H1 (cell line): ENCODE results near the gene MBP. TPM values are rescaled to one million over a fixed set of nuclear protein-coding genes. Genes with fewer than 3 reads are reported as not detected.

ENCODE experiments used
- CTCF ChIA-PET: fragments of 300-600 bp; sonication (Branson Sonifier 250); formaldehyde crosslinking; loops from one replicate; lab custom pipeline; 2021; ENCODE audit not compliant: partially characterized antibody; lab: Charles Lee
- POLR2A ChIA-PET: fragments of 300-600 bp; sonication (Branson Sonifier 250); formaldehyde crosslinking; loops from one replicate; lab custom pipeline; 2021; ENCODE audit warnings: inconsistent platforms; ENCODE audit not compliant: partially characterized antibody; lab: Charles Lee
- DNase-seq, 2 experiments: peaks; one replicate each; pipeline versions ENCODE4 v3.0.0 to v3.0.0-alpha.2; 2010 to 2022; ENCODE audit warnings: low spot score in 2 of 2, low read depth in 1 of 2, mixed read lengths in 1 of 2
- FAIRE-seq: peaks from 2 replicates; lab custom pipeline; 2011; peaks lifted over from hg19 to GRCh38; lab: Jason Lieb, UNC
- H2AFZ ChIP-seq: 2 replicates; pipeline ENCODE4 v1.8.1; 2012; ENCODE audit warnings: low read length, inconsistent platforms
- H2AK5ac ChIP-seq: 2 replicates; pipeline ENCODE4 v1.6.1; 2013; ENCODE audit warnings: low read depth, low read length
- H2BK120ac ChIP-seq: replicated peaks from 2 replicates; pipeline ENCODE3; 2013; ENCODE audit warnings: low read depth, low read length, inconsistent platforms
- H2BK12ac ChIP-seq: 2 replicates; pipeline ENCODE4 v1.6.1; 2013; ENCODE audit warnings: low read depth, low read length
- H2BK15ac ChIP-seq: 2 replicates; pipeline ENCODE4 v1.6.1; 2013; ENCODE audit warnings: low read length
- H2BK20ac ChIP-seq: 2 replicates; pipeline ENCODE4 v1.6.1; 2013; ENCODE audit warnings: low read length
- H2BK5ac ChIP-seq: 2 replicates; pipeline ENCODE4 v1.6.1; 2013; ENCODE audit warnings: low read depth, low read length
- H3K14ac ChIP-seq: 2 replicates; pipeline ENCODE4 v1.6.1; 2013; ENCODE audit warnings: inconsistent platforms; ENCODE audit not compliant: insufficient read length
- H3K18ac ChIP-seq: 2 replicates; pipeline ENCODE4 v1.6.1; 2013; ENCODE audit warnings: low read length; ENCODE audit errors: extremely low read depth
- H3K23ac ChIP-seq: 2 replicates; pipeline ENCODE4 v1.6.1; 2013; ENCODE audit warnings: inconsistent platforms; ENCODE audit not compliant: insufficient read length
- H3K23me2 ChIP-seq: 2 replicates; pipeline ENCODE4 v1.6.1; 2013; ENCODE audit warnings: low read depth, low read length
- H3K27ac ChIP-seq: 2 replicates; pipeline ENCODE4 v1.6.1; 2011; ENCODE audit warnings: low read depth, low read length, inconsistent platforms
- H3K27me3 ChIP-seq, 4 experiments: replicated peaks in 1 of 4; 1 replicate in 1 of 4; 2 replicates in 3 of 4; pipeline versions ENCODE4 v1.6.1 to v1.8.1; 2011 to 2013; ENCODE audit warnings: low read length in 3 of 4, mild to moderate bottlenecking in 3 of 4, inconsistent platforms in 2 of 4, mixed read lengths in 2 of 4, moderate library complexity in 1 of 4; ENCODE audit not compliant: control insufficient read depth in 3 of 4, insufficient read depth in 3 of 4; ENCODE audit errors: extremely low read depth in 1 of 4
- H3K36me3 ChIP-seq, 4 experiments: 2 replicates each; pipeline versions ENCODE4 v1.6.1 to v1.8.1; 2011 to 2013; ENCODE audit warnings: mild to moderate bottlenecking in 4 of 4, low read length in 3 of 4, moderate library complexity in 2 of 4, control low read depth in 1 of 4, inconsistent platforms in 1 of 4; ENCODE audit not compliant: insufficient read depth in 4 of 4, control insufficient read depth in 2 of 4
- H3K4ac ChIP-seq: replicated peaks from 2 replicates; pipeline ENCODE3; 2013; ENCODE audit warnings: low read length, low read depth, mixed read lengths, inconsistent platforms; ENCODE audit not compliant: insufficient read length
- H3K4me1 ChIP-seq, 4 experiments: replicated peaks in 1 of 4; 1 replicate in 1 of 4; 2 replicates in 3 of 4; pipeline versions ENCODE4 v1.6.1 to v1.8.1; 2011 to 2013; ENCODE audit warnings: low read length in 3 of 4, inconsistent platforms in 2 of 4, mixed read lengths in 1 of 4; ENCODE audit not compliant: insufficient read depth in 4 of 4, control insufficient read depth in 3 of 4
- H3K4me2 ChIP-seq, 2 experiments: 2 replicates each; pipeline versions ENCODE4 v1.6.1 to v1.8.1; 2011 to 2013; ENCODE audit warnings: low read depth in 2 of 2, low read length in 2 of 2, control low read depth in 1 of 2, inconsistent platforms in 1 of 2, mild to moderate bottlenecking in 1 of 2; ENCODE audit not compliant: insufficient read depth in 1 of 2
- H3K4me3 ChIP-seq, 4 experiments: fragments of 200-600, 300-600 bp in 1 of 4; sonication (generic), shearing (Covaris generic), sonication (Bioruptor Twin) in 1 of 4; 2 replicates each; pipeline versions ENCODE4 v1.5.1 to v1.8.1; 2011 to 2016; ENCODE audit warnings: low read length in 4 of 4, low read depth in 3 of 4, control low read depth in 2 of 4, inconsistent platforms in 2 of 4, mild to moderate bottlenecking in 2 of 4, mixed read lengths in 1 of 4, moderate library complexity in 1 of 4; ENCODE audit not compliant: insufficient read depth in 2 of 4; ENCODE audit errors: extremely low read depth in 1 of 4
- H3K56ac ChIP-seq: replicated peaks from 2 replicates; pipeline ENCODE3; 2013; ENCODE audit warnings: low read depth, mild to moderate bottlenecking, mixed read lengths, low read length, inconsistent platforms; ENCODE audit not compliant: insufficient read length
- H3K79me1 ChIP-seq: 2 replicates; pipeline ENCODE4 v1.6.1; 2013; ENCODE audit warnings: low read depth, low read length, control low read depth
- H3K79me2 ChIP-seq, 2 experiments: 2 replicates each; pipeline versions ENCODE4 v1.6.1 to v1.8.1; 2012 to 2013; ENCODE audit warnings: low read length in 2 of 2, mild to moderate bottlenecking in 2 of 2, inconsistent platforms in 1 of 2; ENCODE audit not compliant: insufficient read depth in 2 of 2, control insufficient read depth in 1 of 2
- H3K9ac ChIP-seq, 4 experiments: replicated peaks in 1 of 4; 1 replicate in 1 of 4; 2 replicates in 3 of 4; pipeline versions ENCODE4 v1.6.1 to v1.8.1; 2011 to 2013; ENCODE audit warnings: low read depth in 3 of 4, low read length in 3 of 4, control low read depth in 2 of 4, mild to moderate bottlenecking in 2 of 4, moderate library complexity in 2 of 4, inconsistent platforms in 1 of 4; ENCODE audit errors: extremely low read depth in 1 of 4
- H3K9me3 ChIP-seq, 2 experiments: 2 replicates each; pipeline versions ENCODE4 v1.6.1 to v1.8.1; 2012 to 2013; ENCODE audit warnings: mild to moderate bottlenecking in 2 of 2, moderate library complexity in 2 of 2, control low read depth in 1 of 2, inconsistent platforms in 1 of 2, low read depth in 1 of 2, low read length in 1 of 2, mixed read lengths in 1 of 2; ENCODE audit not compliant: insufficient read depth in 2 of 2
- H4K20me1 ChIP-seq, 2 experiments: replicated peaks in 1 of 2; 2 replicates each; pipeline versions ENCODE3 to v1.8.1; 2011 to 2013; ENCODE audit warnings: inconsistent platforms in 2 of 2, low read length in 2 of 2, mild to moderate bottlenecking in 1 of 2; ENCODE audit not compliant: insufficient read depth in 2 of 2, control insufficient read depth in 1 of 2
- H4K5ac ChIP-seq: 2 replicates; pipeline ENCODE4 v1.6.1; 2013; ENCODE audit warnings: low read length, low read depth, mixed read lengths, inconsistent platforms; ENCODE audit not compliant: insufficient read length
- H4K8ac ChIP-seq: 2 replicates; pipeline ENCODE4 v1.8.0; 2013; ENCODE audit warnings: mild to moderate bottlenecking, moderate library complexity, low read length, inconsistent platforms; ENCODE audit not compliant: insufficient read depth; ENCODE audit errors: extremely low read depth
- H4K91ac ChIP-seq: replicated peaks from 2 replicates; pipeline ENCODE3; 2013; ENCODE audit warnings: low read length, mixed read lengths, inconsistent platforms; ENCODE audit not compliant: insufficient read length
- ATF2 ChIP-seq: IDR thresholded peaks from 2 replicates; pipeline ENCODE4 v1.6.1; 2012; ENCODE audit warnings: low read length, inconsistent platforms
- BACH1 ChIP-seq: IDR thresholded peaks from 2 replicates; pipeline ENCODE4 v1.6.1; 2012; ENCODE audit warnings: low read length, improper control_type of control experiment
- BCL11A ChIP-seq, 2 experiments: IDR thresholded peaks; one replicate each; pipeline ENCODE4 v1.6.1; 2011; ENCODE audit warnings: low read depth in 2 of 2, low read length in 2 of 2, mild to moderate bottlenecking in 2 of 2
- NRF1 ChIP-seq: IDR thresholded peaks from 2 replicates; pipeline ENCODE4 v1.6.1; 2011; ENCODE audit warnings: mild to moderate bottlenecking, low read depth, low read length, improper control_type of control experiment
- POLR2A ChIP-seq, 2 experiments: IDR thresholded peaks; 1 replicate in 1 of 2; 2 replicates in 1 of 2; pipeline ENCODE4 v1.6.1; 2011; ENCODE audit warnings: low read depth in 2 of 2, low read length in 2 of 2, mild to moderate bottlenecking in 2 of 2; ENCODE audit errors: control extremely low read depth in 1 of 2
- RAD21 ChIP-seq, 2 experiments: IDR thresholded peaks in 1 of 2; conservative IDR thresholded peaks in 1 of 2; 2 replicates each; pipeline ENCODE4 v1.6.1; 2011; ENCODE audit warnings: low read depth in 2 of 2, low read length in 2 of 2, improper control_type of control experiment in 1 of 2, inconsistent platforms in 1 of 2, mild to moderate bottlenecking in 1 of 2, moderate library complexity in 1 of 2
- TAF1 ChIP-seq: IDR thresholded peaks from 2 replicates; pipeline ENCODE4 v1.6.1; 2011; ENCODE audit warnings: mild to moderate bottlenecking, low read depth, low read length
- WGBS, 2 experiments: shearing (Covaris generic) in 1 of 2; methylation state at CpG; one replicate each; pipeline versions ENCODE4 v1.1.6 to v1.1.7; 2013 to 2015; ENCODE audit warnings: low lambda C conversion rate in 2 of 2, mixed read lengths in 2 of 2, inconsistent platforms in 1 of 2, low coverage in 1 of 2, missing lambda C conversion rate in 1 of 2; ENCODE audit not compliant: insufficient replicate concordance in 2 of 2, insufficient coverage in 1 of 2, insufficient read length in 1 of 2; ENCODE audit errors: extremely low coverage in 1 of 2, missing lambda C conversion rate in 1 of 2; 5-methylcytosine and 5-hydroxymethylcytosine counted together
- polyA plus RNA-seq, 7 experiments: library from polyadenylated mRNA; depleted of rRNA in 3 of 7; stranded (reverse) in 5 of 7; unstranded in 2 of 7; fragments of >200 nt in 5 of 7; fragments of 200-250 nt in 2 of 7; gene quantifications; 1 replicate in 5 of 7; 2 replicates in 1 of 7; 4 replicates in 1 of 7; pipeline versions ENCODE4 v1.2.1 to v1.2.3, GENCODE V29; 2011 to 2013; ENCODE audit warnings: missing spikeins in 2 of 7, mixed read lengths in 2 of 7
- total RNA-seq: library from RNA; stranded (reverse); fragmentation: NEBNext Ultra II Directional; extraction: Animal tissue kit (Norgen Biotek cat#: 25700); gene quantifications from 2 replicates; pipeline ENCODE4 v1.2.1, GENCODE V29; 2021

MBP gene
- total and polyA plus RNA-seq, 2 of the 8 experiments (the other 6 are each of a cell fraction or from before 2014, with no cell fraction given), result 7.7 to 19.2 TPM

- WGBS, 2 experiments, result 91% methylated on average over 13 of the region's 13 CpGs; no CpG with 5 or more reads in 1 of the 2 experiments
- Histone ChIP-seq H3K9ac (no peak overlapping the region), H2AFZ (no peak overlapping the region), H2BK120ac (no peak overlapping the region), H2BK20ac (no peak overlapping the region), H2BK12ac (no peak overlapping the region), H3K23me2 (0 out of 2 replicates have a peak, but pooled peaks cover 2% of the 10 kb centered on the region), H2AK5ac (no peak overlapping the region), H3K14ac (no peak overlapping the region), H3K4ac (no peak overlapping the region), H4K8ac (no peak overlapping the region), H3K27ac (no peak overlapping the region)
- FAIRE-seq, result no peak
- no peak for DNase-seq
- ChIA-PET POLR2A (no interaction called here), CTCF (interaction anchor here (0.9 to 1.9 kb wide), 4 partner anchors 15 to 118 kb away, joined by 3 to 5 read pairs (median 3); no protein-coding TSS in a partner anchor)
- no peak for TF ChIP-seq NRF1
- TF ChIP-seq RAD21 (IDR thresholded peaks at IDR 0.05 in 1 of 2, conservative IDR thresholded peaks at IDR 0.05 in 1 of 2; ENCODE audit: low read depth in 2 of 2, low read length in 2 of 2), result no peak
- no peak for TF ChIP-seq ATF2
- no peak for TF ChIP-seq BCL11A (IDR thresholded peaks at IDR 0.05; ENCODE audit: low read depth in 2 of 2, low read length in 2 of 2)
- TF ChIP-seq POLR2A (IDR thresholded peaks at IDR 0.05; ENCODE audit: control extremely low read depth in 1 of 2, low read depth in 2 of 2, low read length in 2 of 2), result no peak
- no peak for TF ChIP-seq TAF1
- no peak for TF ChIP-seq BACH1
- TF ChIP-seq, all 59 proteins: peak for 0
- Histone ChIP-seq H2BK15ac (no peak overlapping the region), H4K91ac (no peak overlapping the region), H3K9me3 (no peaks in the 10 kb centered on the region), H3K79me2 (0 out of 4 replicates have a peak, but pooled peaks cover 0 to 3% of the 10 kb centered on the region in 2 experiments), H3K36me3 (no peaks in the 10 kb centered on the region), H3K4me3 (no peak overlapping the region), H3K79me1 (peaks cover 4% of the 10 kb centered on the region; the same call in 1 of the 2 replicates), H3K27me3 (no peaks in the 10 kb centered on the region), H3K56ac (no peak overlapping the region), H2BK5ac (0 out of 2 replicates have a peak overlapping the region, but pooled peaks have one; percentile 26), H3K23ac (no peak overlapping the region), H3K4me1 (peaks cover 5 to 26% (median 15%) of the 10 kb centered on the region in 4 experiments), H3K18ac (peak overlapping the region; percentile 13; the same call in 1 of the 2 replicates), H4K20me1 (peaks cover 0 to 2% of the 10 kb centered on the region in 2 experiments), H4K5ac (no peak overlapping the region), H3K4me2 (no peak overlapping the region)
Measured at GRCh38 chr18:77095391-77096371, 36.9 kb downstream of the MBP start.
